Suprapubic skin (tissue), 4 donors: ENCODE results near the gene SOS2. TPM values are rescaled to one million over a fixed set of nuclear protein-coding genes. Genes with fewer than 3 reads are reported as not detected.
"Not testable (repeated sequence)": the region's sequence is repeated elsewhere in the genome, so short reads cannot be mapped to it uniquely, and the experiment has no call there.

Source experiments
- DNase-seq, 2 donors: peaks; one replicate each; pipeline ENCODE4 v3.0.0-alpha.2; 2019; ENCODE audit warnings: low spot score in 2 of 2
- H3K27ac ChIP-seq: fragments of 200-600 bp; sonication (generic); one replicate; pipeline ENCODE4 v1.5.1; 2019
- H3K27me3 ChIP-seq: fragments of 200-600 bp; sonication (generic); one replicate; pipeline ENCODE4 v1.5.1; 2019
- H3K36me3 ChIP-seq: fragments of 200-600 bp; sonication (generic); one replicate; pipeline ENCODE4 v1.5.1; 2019
- H3K4me1 ChIP-seq: fragments of 200-600 bp; sonication (generic); one replicate; pipeline ENCODE4 v1.5.1; 2019
- H3K4me3 ChIP-seq: fragments of 200-600 bp; sonication (generic); one replicate; pipeline ENCODE4 v1.5.1; 2019; ENCODE audit warnings: mild to moderate bottlenecking
- H3K9me3 ChIP-seq: fragments of 200-600 bp; sonication (generic); one replicate; pipeline ENCODE4 v1.5.1; 2019
- EP300 ChIP-seq: sonication (generic); formaldehyde crosslinking; IDR thresholded peaks from one replicate; pipeline ENCODE4 v1.6.1; 2017; ENCODE audit warnings: antibody characterized with exemption
- POLR2A ChIP-seq, 2 donors: fragments of 450-650 bp; IDR thresholded peaks; one replicate each; pipeline ENCODE4 v1.6.1; 2017; ENCODE audit warnings: antibody characterized with exemption in 2 of 2, mild to moderate bottlenecking in 2 of 2, moderate library complexity in 2 of 2
- POLR2AphosphoS5 ChIP-seq, 3 donors: sonication (generic); formaldehyde crosslinking; IDR thresholded peaks; one replicate each; pipeline ENCODE4 v1.6.1; 2017; ENCODE audit warnings: antibody characterized with exemption in 3 of 3
- WGBS: methylation state at CpG from one replicate; pipeline ENCODE4 v1.1.5; 2018; 5-methylcytosine and 5-hydroxymethylcytosine counted together
- total RNA-seq, 4 donors: library from RNA; depleted of rRNA; stranded (reverse); fragments of >200 nt; gene quantifications; one replicate each; pipeline ENCODE4 v1.1.0, GENCODE V29; 2016
- TF ChIP-seq, protein P1 (sequence below), 2 donors: fragments of 200-600 bp in 1 of 2; fragments of 450-650 bp in 1 of 2; sonication (generic) in 1 of 2; IDR thresholded peaks; one replicate each; pipeline ENCODE4 v1.5.1; 2016 to 2019; ENCODE audit warnings: antibody characterized with exemption in 2 of 2, mild to moderate bottlenecking in 1 of 2, moderate library complexity in 1 of 2

The SOS2 gene
- total RNA-seq, 4 donors from 2014 or later = 22.5 to 40.8 (median 30.4) TPM

DNA sequence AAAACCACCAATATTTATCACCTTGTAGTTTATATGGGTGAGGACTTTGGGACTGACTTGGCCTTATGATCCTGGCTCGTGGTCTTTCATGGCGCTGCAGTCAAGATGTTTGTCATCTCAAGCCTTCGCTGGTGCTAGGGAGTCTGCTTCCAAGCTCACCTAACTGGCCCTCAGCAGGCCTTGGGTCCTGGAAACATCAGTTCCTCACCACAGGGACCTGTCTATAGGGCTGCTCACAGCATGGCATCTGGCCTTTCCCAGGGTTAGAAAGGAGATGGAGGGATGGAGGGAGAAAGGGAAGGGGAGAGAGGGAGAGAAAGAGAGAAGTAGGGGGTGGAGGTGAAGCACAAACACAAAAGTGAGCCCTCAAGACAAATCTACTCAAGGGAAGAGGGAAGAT lies 146.7 kb downstream of the SOS2 start:
- TF ChIP-seq POLR2AphosphoS5 (IDR thresholded peaks at IDR 0.05) (no peak), EP300 (no peak), POLR2A (IDR thresholded peaks at IDR 0.05) (no peak)
- TF ChIP-seq, protein P1, sequence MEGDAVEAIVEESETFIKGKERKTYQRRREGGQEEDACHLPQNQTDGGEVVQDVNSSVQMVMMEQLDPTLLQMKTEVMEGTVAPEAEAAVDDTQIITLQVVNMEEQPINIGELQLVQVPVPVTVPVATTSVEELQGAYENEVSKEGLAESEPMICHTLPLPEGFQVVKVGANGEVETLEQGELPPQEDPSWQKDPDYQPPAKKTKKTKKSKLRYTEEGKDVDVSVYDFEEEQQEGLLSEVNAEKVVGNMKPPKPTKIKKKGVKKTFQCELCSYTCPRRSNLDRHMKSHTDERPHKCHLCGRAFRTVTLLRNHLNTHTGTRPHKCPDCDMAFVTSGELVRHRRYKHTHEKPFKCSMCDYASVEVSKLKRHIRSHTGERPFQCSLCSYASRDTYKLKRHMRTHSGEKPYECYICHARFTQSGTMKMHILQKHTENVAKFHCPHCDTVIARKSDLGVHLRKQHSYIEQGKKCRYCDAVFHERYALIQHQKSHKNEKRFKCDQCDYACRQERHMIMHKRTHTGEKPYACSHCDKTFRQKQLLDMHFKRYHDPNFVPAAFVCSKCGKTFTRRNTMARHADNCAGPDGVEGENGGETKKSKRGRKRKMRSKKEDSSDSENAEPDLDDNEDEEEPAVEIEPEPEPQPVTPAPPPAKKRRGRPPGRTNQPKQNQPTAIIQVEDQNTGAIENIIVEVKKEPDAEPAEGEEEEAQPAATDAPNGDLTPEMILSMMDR (IDR thresholded peaks at IDR 0.05) = no peak
- 91% methylated on average over 3 of the region's 3 CpGs for WGBS

DNA sequence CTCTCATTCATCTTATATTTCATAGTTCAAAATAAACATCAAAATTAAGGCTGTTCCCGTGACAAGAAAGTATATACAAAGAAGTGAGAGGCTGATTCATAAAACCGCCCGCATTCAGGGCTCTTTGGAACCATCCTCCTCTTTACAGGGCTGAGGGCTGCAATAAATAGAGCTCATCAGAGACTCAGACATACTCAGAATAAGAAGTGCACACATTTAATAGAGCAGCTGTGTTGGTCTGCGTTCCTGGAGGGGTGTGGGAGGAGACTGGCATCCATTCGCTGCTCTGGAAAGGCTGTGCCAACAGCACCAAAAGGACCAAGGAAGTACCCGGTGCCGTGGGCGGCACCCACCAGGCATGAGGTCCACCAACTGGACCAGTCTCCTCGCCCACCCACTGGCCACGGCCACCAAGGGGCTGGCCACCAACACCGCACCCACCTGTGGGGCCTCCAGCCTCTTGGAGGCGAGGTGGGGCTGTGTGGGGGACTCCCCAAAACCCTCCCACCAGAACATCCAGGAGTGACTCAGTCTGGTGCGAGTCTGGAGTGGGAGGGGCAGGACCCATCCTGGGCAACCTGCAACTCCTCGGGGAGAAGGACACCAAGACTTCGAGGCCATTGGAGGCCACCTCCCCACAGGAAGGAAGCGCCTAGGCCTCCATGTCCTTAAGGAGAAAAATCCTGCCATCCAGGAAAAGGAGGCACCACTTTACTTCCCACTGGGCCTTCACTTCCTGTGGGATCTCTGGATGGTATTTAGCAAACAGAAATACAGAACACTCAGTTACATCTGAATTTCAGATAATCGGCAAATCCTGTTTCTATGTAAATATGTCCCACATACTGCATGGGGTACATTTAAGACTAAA lies 147.7 kb downstream of the SOS2 start:
- TF ChIP-seq, protein P1 (IDR thresholded peaks at IDR 0.05) = no peak
- no peak for TF ChIP-seq POLR2A (IDR thresholded peaks at IDR 0.05)
- TF ChIP-seq EP300 = no peak
- no peak for TF ChIP-seq POLR2AphosphoS5 (IDR thresholded peaks at IDR 0.05)
- WGBS = 74% methylated on average over 16 of the region's 17 CpGs

More for the DNA sequence above, 146.7 kb downstream of the SOS2 start:
- Histone ChIP-seq H3K9me3 (no peaks in the 10 kb centered on the region), H3K36me3 (no peaks in the 10 kb centered on the region), H3K27ac (peak overlapping the region; percentile 83), H3K4me1 (peaks cover 27% of the 10 kb centered on the region), H3K4me3 (no peak overlapping the region), H3K27me3 (no peaks in the 10 kb centered on the region)
- DNase-seq = no peak

DNA sequence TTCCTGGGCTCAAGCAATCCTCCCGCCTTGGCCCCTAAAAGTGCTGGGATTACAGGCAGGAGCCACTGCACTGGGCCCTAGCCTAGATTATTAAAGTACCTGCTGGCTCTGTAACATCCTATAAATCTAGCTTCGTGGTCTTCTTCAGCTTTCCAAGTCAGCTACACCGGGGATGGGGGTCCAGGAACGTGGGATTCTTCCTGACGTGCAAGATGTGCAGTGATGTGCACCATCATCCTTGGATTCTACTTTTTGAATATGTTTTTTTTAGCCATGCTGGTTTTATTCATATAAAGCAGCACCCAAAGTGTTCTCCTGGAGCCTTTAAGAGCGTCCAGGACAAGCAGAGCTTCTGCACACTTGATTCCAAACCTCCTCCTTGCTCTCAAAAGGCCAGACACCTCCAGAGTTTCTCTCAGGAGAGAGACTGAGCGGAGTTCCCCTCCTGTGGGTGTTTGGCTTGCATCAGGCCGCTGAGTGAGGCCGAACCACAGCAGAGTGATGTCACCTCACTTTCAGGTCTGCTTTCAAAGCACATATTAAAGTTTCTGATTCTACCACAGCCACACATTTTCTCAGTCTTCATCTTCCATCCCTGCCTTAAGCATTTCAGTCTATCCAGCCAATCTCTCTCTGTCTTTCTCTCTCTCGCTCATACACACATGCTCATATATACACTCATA lies 148.5 kb downstream of the SOS2 start:
- H3K36me3 ChIP-seq = no peaks in the 10 kb centered on the region
- H3K27ac ChIP-seq = peak overlapping the region; percentile 83
- DNase-seq = no peak
- H3K27me3 ChIP-seq = no peaks in the 10 kb centered on the region
- no peak overlapping the region for H3K4me3 ChIP-seq
- H3K9me3 ChIP-seq = no peaks in the 10 kb centered on the region
- WGBS = 73% methylated on average over 10 of the region's 10 CpGs
- TF ChIP-seq, protein P1 (IDR thresholded peaks at IDR 0.05) = no peak
- no peak for TF ChIP-seq EP300
- no peak for TF ChIP-seq POLR2A (IDR thresholded peaks at IDR 0.05)
- no peak for TF ChIP-seq POLR2AphosphoS5 (IDR thresholded peaks at IDR 0.05)
- H3K4me1 ChIP-seq = peaks cover 27% of the 10 kb centered on the region

More for the DNA sequence above, 147.7 kb downstream of the SOS2 start:
- no peaks in the 10 kb centered on the region for H3K27me3 ChIP-seq
- H3K36me3 ChIP-seq = no peaks in the 10 kb centered on the region
- no peak for DNase-seq
- peaks cover 27% of the 10 kb centered on the region for H3K4me1 ChIP-seq
- H3K27ac ChIP-seq = peak overlapping the region; percentile 83
- no peak overlapping the region for H3K4me3 ChIP-seq
- no peaks in the 10 kb centered on the region for H3K9me3 ChIP-seq

DNA sequence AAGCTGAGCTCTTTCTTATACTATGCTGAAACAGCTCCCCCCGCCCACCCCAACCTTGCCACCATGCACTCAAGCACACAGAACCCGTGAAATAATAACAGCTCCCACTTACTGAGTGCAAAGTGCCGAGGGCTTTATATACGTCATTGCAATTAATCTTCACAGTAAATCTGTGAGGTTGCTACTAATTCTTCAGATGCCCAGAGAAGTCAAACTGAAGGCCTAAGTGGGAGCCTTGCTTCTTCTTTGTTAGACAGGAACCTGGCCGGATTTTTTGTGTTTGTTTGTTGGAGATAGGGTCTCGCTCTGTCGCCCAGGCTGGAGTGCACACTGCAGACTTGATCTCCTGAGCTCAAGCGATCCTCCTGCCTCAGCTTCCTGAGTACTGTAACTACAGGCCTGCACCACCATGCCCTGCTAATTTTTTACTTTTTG lies 149.1 kb downstream of the SOS2 start:
- DNase-seq = no peak
- Histone ChIP-seq H3K27me3 (no peaks in the 10 kb centered on the region), H3K9me3 (no peaks in the 10 kb centered on the region), H3K4me3 (no peak overlapping the region), H3K4me1 (peaks cover 27% of the 10 kb centered on the region), H3K27ac (peak overlapping the region; percentile 83), H3K36me3 (no peaks in the 10 kb centered on the region)
- TF ChIP-seq POLR2A (IDR thresholded peaks at IDR 0.05) = no peak
- no peak for TF ChIP-seq EP300
- no peak for TF ChIP-seq POLR2AphosphoS5 (IDR thresholded peaks at IDR 0.05)
- TF ChIP-seq, protein P1 (IDR thresholded peaks at IDR 0.05) = no peak
- 52% methylated on average over 8 of the region's 8 CpGs for WGBS

DNA sequence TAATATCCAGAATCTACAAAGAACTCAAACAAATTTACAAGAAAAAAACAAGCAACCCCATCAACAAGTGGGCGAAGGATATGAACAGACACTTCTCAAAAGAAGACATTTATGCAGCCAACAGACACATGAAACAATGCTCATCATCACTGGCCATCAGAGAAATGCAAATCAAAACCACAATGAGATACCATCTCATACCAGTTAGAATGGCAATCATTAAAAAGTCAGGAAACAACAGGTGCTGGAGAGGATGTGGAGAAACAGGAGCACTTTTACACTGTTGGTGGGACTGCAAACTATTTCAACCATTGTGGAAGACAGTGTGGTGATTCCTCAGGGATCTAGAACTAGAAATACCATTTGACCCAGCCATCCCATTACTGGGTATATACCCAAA lies 152.3 kb downstream of the SOS2 start:
- not testable (repeated sequence) for DNase-seq, H3K27me3 ChIP-seq, H3K9me3 ChIP-seq, H3K27ac ChIP-seq, H3K36me3 ChIP-seq, H3K4me3 ChIP-seq
- 100% methylated on average over 1 of the region's 1 CpG for WGBS
- peaks cover 27% of the 10 kb centered on the region for H3K4me1 ChIP-seq

DNA sequence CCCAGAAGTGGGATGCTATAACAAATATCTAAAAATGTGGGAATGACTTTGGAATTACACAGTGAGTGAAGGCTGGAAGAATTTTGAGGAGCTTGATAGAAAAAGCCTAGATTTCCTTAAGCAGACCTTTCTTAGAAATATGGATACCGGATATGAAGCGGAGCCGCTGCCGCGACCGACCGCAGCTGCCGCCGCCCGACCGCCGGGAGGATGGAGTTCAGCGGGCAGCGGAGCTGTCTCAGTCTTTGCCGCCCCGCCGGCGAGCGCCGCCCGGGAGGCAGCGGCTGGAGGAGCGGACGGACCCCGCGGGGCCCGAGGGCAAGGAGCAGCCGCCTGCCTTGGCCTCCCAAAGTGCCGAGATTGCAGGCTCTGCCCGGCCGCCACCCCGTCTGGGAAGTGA lies 157.7 kb downstream of the SOS2 start:
- not testable (repeated sequence) for H3K27me3 ChIP-seq, H3K36me3 ChIP-seq, H3K4me3 ChIP-seq, H3K9me3 ChIP-seq, H3K4me1 ChIP-seq, DNase-seq, H3K27ac ChIP-seq
- WGBS = no CpG with 5 or more reads among the region's 32 CpGs
